ENCODE data around the gene ATF6B. TPM values are rescaled to one million over a fixed set of nuclear protein-coding genes. Genes with fewer than 3 reads are reported as not detected.

Gene ATF6B
- total and polyA plus RNA-seq, 2 experiments from 2014 or later, result 37.9 to 43.7 TPM

DNA sequence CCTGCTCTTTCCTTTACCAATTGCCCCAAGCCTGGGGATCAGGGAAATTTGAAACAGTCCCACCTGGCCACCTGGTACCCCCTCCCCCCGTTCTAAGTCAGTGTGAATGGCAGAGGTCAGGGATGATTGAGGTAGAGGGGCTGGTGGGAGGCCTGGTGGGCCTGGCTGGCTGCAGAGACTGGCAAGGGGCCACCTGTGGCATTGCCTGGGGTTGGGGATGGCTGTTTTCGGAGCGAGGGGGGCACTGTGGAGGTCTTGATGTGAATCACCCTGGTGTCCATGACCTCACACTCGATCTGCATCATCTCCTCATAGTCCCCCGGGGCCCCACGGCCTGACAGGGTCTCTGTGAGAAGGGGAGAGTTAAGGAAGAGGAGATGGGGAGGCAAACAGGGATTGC lies 12.4 kb downstream of the ATF6B start:
- Histone ChIP-seq H3K4me1 (ENCODE audit: insufficient read depth) (peaks cover 20% of the 10 kb centered on the region), H3K79me2 (no peaks in the 10 kb centered on the region), H3K9me3 (ENCODE audit: low read depth) (no peaks in the 10 kb centered on the region), H3K9me2 (replicated peaks; ENCODE audit: insufficient read depth) (no peaks in the 10 kb centered on the region), H3K27me3 (no peaks in the 10 kb centered on the region), H3K36me3 (replicated peaks; ENCODE audit: insufficient read depth, low read depth) (no peaks in the 10 kb centered on the region), H3K4me3 (no peak overlapping the region), H3K27ac (peak overlapping the region; percentile 84), H3K4me2 (no peak overlapping the region), H2AFZ (no peak overlapping the region), H4K20me1 (ENCODE audit: insufficient read depth, poor library complexity, severe bottlenecking) (no peaks in the 10 kb centered on the region)
- WGBS (ENCODE audit: low lambda C conversion rate, missing lambda C conversion rate), result 97% methylated on average over 6 of the region's 6 CpGs
- no peak for DNase-seq (ENCODE audit: low spot score)
- no peak for TF ChIP-seq EZH2 (IDR thresholded peaks at IDR 0.05; ENCODE audit: borderline replicate concordance)

DNA sequence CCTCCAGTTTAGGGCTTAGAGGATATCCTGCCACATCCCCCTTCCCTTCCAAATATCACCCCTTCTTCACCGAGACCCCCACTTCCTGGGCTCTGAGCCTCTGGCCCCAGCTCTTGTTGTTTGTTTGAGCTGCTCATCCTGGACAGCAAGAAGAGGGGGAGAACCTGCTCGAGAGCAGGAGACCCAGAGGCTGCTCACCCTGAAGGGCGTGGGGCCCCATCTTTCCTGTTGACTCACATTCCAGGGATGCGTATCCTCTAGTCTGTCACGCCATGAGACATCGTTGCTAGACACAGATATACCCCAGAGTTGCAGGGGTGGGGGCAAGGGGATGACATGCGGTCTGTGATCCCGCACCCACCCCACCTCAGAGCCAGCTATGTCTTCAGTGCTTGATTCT lies 13.2 kb downstream of the ATF6B start:
- peak overlapping the region; percentile 84 for H3K27ac ChIP-seq
- H2AFZ ChIP-seq, result no peak overlapping the region

DNA sequence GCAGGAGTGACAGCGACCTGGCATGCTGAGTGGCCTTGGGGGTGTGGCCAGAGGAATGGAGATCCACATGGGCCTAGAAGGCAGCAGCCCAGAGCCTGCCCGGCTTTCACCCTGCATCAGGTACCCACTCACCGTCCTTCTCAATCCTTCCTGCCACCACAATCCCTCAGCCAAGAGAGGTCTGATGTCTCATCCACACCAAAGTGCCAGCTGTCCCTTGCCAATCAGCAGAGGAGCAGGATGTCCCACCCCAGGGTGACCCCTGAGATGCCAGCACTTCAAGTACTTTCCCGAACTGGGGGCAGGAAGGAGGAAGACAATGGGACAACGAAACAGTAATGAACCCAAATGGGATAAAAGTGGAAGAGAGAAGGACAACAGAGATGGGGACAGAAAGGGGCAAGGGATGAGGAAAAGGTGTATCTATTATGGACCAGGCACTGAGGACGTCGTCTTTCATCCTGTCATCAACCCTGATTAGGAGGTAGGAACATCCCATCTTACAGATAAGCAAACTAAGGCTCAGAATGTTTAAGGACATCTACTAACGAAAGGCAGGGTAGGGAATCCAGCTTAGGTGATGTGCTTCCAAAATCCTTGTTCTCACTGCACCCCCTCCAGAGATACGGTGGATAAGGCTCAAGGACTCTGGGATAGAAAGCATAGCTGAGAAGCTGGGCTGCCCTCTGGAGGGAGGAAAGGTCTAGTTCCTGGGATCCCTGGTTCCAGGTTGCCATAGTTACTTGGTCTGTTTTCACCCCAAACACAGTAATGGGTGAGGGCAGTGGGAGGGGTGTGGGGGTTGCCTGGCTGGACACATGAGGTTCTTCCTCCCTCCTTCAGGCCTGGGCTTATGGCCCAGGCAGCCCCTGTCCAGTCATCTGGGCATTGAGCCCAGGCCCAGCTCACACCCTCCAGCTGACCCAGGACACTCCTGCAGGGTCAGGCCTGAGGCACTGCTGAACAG lies 14.4 kb downstream of the ATF6B start:
- Histone ChIP-seq H3K4me1 (ENCODE audit: insufficient read depth) (peaks cover 17% of the 10 kb centered on the region), H3K27ac (peak overlapping the region; percentile 84), H3K79me2 (no peaks in the 10 kb centered on the region), H3K36me3 (replicated peaks; ENCODE audit: insufficient read depth, low read depth) (no peaks in the 10 kb centered on the region), H3K9me2 (replicated peaks; ENCODE audit: insufficient read depth) (no peaks in the 10 kb centered on the region), H4K20me1 (ENCODE audit: insufficient read depth, poor library complexity, severe bottlenecking) (no peaks in the 10 kb centered on the region), H3K9me3 (ENCODE audit: low read depth) (no peaks in the 10 kb centered on the region), H3K27me3 (no peaks in the 10 kb centered on the region), H3K4me3 (no peak overlapping the region), H2AFZ (no peak overlapping the region), H3K4me2 (no peak overlapping the region)
- TF ChIP-seq EZH2phosphoT487 (IDR thresholded peaks at IDR 0.05; ENCODE audit: low read depth, severe bottlenecking, unreplicated experiment), result no peak
- TF ChIP-seq EZH2 (IDR thresholded peaks at IDR 0.05; ENCODE audit: borderline replicate concordance), result no peak
- TF ChIP-seq, protein P1, sequence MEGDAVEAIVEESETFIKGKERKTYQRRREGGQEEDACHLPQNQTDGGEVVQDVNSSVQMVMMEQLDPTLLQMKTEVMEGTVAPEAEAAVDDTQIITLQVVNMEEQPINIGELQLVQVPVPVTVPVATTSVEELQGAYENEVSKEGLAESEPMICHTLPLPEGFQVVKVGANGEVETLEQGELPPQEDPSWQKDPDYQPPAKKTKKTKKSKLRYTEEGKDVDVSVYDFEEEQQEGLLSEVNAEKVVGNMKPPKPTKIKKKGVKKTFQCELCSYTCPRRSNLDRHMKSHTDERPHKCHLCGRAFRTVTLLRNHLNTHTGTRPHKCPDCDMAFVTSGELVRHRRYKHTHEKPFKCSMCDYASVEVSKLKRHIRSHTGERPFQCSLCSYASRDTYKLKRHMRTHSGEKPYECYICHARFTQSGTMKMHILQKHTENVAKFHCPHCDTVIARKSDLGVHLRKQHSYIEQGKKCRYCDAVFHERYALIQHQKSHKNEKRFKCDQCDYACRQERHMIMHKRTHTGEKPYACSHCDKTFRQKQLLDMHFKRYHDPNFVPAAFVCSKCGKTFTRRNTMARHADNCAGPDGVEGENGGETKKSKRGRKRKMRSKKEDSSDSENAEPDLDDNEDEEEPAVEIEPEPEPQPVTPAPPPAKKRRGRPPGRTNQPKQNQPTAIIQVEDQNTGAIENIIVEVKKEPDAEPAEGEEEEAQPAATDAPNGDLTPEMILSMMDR (IDR thresholded peaks at IDR 0.05; ENCODE audit: poor library complexity), result peak; percentile 37
- peak; percentile 82 for DNase-seq (ENCODE audit: low spot score)
- 85% methylated on average over 9 of the region's 9 CpGs for WGBS (ENCODE audit: low lambda C conversion rate, missing lambda C conversion rate)

More for the DNA sequence above, 13.2 kb downstream of the ATF6B start:
- Histone ChIP-seq H3K9me3 (ENCODE audit: low read depth) (no peaks in the 10 kb centered on the region), H3K4me3 (no peak overlapping the region), H3K4me1 (ENCODE audit: insufficient read depth) (peaks cover 19% of the 10 kb centered on the region), H3K27me3 (no peaks in the 10 kb centered on the region), H3K9me2 (replicated peaks; ENCODE audit: insufficient read depth) (no peaks in the 10 kb centered on the region), H4K20me1 (ENCODE audit: insufficient read depth, poor library complexity, severe bottlenecking) (no peaks in the 10 kb centered on the region), H3K36me3 (replicated peaks; ENCODE audit: insufficient read depth, low read depth) (no peaks in the 10 kb centered on the region), H3K79me2 (no peaks in the 10 kb centered on the region), H3K4me2 (no peak overlapping the region)
- TF ChIP-seq EZH2phosphoT487 (IDR thresholded peaks at IDR 0.05; ENCODE audit: low read depth, severe bottlenecking, unreplicated experiment) (no peak), EZH2 (IDR thresholded peaks at IDR 0.05; ENCODE audit: borderline replicate concordance) (no peak)
- TF ChIP-seq, protein P1 (IDR thresholded peaks at IDR 0.05; ENCODE audit: poor library complexity), result no peak
- DNase-seq (ENCODE audit: low spot score), result peak; percentile 56
- 68% methylated on average over 8 of the region's 8 CpGs for WGBS (ENCODE audit: low lambda C conversion rate, missing lambda C conversion rate)

DNA sequence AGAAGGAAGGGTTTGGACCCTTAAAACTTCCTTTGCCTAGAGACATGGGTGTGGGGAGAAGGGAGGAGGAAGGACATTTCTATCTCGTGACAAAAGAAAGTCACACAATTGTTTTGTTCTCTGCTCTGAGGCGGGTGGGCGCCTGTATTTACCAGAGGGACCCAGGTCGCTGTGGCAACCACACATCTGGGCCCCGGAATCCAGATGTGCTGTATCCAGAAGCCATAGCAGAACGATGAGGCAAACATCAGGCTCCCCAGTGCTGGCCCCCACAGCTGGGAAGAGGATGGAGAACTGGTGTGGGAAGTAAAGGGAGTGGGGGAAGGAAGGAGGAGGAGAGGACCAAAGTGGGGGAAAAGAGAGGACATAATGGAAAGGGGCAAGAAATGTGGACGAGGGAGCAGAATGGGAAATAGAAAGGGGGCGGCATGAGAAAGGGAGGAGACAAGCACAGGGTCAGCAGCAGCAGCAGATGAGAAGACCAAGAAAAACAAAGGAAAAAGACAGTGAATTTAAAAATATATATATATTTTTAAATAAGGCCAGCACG lies 15.5 kb downstream of the ATF6B start:
- no peak overlapping the region for H2AFZ ChIP-seq
- DNase-seq (ENCODE audit: low spot score), result no peak
- no peaks in the 10 kb centered on the region for H4K20me1 ChIP-seq (ENCODE audit: insufficient read depth, poor library complexity, severe bottlenecking)
- no peaks in the 10 kb centered on the region for H3K27me3 ChIP-seq
- H3K9me2 ChIP-seq (replicated peaks; ENCODE audit: insufficient read depth), result no peaks in the 10 kb centered on the region
- H3K9me3 ChIP-seq (ENCODE audit: low read depth), result no peaks in the 10 kb centered on the region
- H3K4me3 ChIP-seq, result no peak overlapping the region
- peak overlapping the region; percentile 84 for H3K27ac ChIP-seq
- peaks cover 29% of the 10 kb centered on the region for H3K4me1 ChIP-seq (ENCODE audit: insufficient read depth)
- no peak overlapping the region for H3K4me2 ChIP-seq
- TF ChIP-seq EZH2 (IDR thresholded peaks at IDR 0.05; ENCODE audit: borderline replicate concordance) (no peak), EZH2phosphoT487 (IDR thresholded peaks at IDR 0.05; ENCODE audit: low read depth, severe bottlenecking, unreplicated experiment) (no peak)
- TF ChIP-seq, protein P1 (IDR thresholded peaks at IDR 0.05; ENCODE audit: poor library complexity), result no peak
- no peaks in the 10 kb centered on the region for H3K79me2 ChIP-seq
- 73% methylated on average over 9 of the region's 9 CpGs for WGBS (ENCODE audit: low lambda C conversion rate, missing lambda C conversion rate)
- no peaks in the 10 kb centered on the region for H3K36me3 ChIP-seq (replicated peaks; ENCODE audit: insufficient read depth, low read depth)
